Activated CD8-positive, alpha-beta memory T cell treated with anti-CD3 and anti-CD28 coated beads, Interleukin-2, amount 50 U/mL, for 1 hour (primary cell): ENCODE data around the gene PIP5KL1.

Experiments used
- DNase-seq: peaks from one replicate; pipeline ENCODE4 v3.0.0-alpha.2; 2020; ENCODE audit errors: extremely low read depth

The PIP5KL1 gene

DNA sequence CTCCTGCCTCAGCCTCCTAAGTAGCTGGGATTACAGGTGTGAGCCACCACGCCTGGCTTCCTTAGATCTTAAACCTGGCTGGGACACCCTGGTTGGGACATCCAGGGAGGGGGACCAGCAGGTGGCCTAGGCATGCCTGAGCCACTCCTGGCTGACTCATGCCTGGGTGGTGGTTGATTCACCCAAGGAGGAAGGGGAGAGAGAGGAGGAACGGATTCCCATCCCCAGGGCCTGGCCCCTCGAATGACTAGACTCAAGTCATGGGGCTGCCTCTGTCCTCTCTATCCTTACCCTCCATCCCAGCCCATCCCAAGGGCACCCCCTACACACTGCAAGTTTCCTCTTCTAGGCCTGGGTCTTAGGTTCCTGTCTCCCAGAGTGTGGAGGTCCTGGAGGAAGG, 37.5 kb upstream of the PIP5KL1 start:
- DNase-seq, result no peak

DNA sequence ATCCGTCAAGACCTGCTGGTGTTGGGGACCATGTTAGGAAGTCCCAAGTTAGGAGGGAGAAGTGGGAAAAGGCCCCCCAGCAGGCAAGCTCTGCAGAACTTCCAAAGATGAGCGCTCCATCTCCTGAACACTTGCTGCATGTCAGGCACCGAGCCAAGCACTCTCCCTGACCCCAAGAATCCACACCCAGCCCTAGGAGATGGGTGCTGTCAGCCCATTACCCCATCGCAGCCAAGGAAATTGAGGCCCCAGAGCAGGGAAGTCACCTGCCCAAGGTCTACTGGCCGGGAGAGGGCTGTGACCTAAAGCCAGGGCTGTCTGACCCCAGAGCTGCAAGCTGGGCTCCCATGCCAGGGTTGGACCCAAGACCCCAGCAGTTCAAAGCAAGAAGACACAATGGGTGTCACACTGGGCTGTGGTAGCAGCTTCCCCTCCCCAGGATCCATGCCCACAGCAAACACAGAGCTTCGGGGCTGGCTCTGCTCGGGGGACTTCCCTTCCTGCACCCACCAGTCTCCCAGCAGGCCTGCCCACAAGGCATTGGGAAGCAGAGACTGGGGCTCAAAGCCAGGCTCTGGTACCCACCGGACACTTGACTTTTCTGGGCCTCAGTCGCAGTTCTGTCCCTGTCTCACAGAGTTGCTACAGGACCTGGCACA, 36.7 kb upstream of the PIP5KL1 start:
- no peak for DNase-seq

DNA sequence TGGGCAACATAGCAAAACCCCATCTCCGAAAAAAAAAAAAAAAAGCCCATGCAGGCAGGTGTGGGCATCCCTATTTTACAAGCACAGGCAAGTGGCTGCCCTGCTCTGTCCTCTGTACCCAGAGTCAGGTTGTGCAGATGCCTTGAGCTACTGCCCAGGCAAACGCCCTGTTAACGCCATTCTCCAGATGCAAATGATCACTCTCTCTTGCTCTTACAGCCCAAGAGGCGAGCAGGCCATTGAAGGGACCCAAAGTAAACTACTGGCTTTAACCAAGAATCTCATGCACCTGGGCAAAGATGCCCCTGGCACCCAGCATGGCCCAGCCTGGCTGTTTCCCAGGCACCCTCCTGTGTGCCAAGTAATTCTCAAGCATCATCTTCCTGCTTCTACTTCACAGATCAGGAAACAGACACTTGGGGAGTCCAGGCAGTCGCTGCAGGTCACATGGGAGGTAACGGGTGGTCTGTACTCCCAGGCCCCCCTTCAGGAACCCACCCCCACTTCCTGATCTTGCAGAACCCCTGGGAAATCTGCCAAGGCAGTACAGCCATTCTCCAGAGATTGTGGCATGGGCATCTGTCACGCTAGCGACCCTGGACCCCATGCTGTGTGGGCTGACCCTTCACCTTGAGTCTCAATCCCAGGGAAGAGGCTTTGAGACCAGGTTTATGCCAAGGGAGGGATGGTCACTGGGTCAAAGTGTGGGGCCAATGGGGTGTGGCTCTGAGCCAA, 36.0 kb upstream of the PIP5KL1 start:
- DNase-seq, result no peak

DNA sequence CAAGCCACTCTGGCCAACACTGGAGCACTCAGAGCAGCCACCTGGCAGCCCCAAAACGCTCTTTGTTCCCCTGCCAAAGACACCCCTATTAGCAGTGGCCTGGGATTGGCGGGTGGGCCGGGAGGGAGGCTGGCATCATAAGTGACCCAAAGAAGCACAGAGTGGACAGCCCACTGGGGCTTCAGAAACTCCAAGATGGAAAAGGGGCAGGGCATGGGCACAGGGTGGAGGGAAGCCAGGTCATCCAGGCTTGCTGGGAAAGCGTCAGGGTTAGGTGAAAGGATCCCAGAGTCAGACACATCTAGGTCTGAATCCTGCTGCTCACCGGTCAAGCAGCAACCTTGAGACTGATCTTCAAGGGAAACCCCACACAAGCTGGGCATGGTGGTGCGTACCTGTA, 35.4 kb upstream of the PIP5KL1 start:
- no peak for DNase-seq

DNA sequence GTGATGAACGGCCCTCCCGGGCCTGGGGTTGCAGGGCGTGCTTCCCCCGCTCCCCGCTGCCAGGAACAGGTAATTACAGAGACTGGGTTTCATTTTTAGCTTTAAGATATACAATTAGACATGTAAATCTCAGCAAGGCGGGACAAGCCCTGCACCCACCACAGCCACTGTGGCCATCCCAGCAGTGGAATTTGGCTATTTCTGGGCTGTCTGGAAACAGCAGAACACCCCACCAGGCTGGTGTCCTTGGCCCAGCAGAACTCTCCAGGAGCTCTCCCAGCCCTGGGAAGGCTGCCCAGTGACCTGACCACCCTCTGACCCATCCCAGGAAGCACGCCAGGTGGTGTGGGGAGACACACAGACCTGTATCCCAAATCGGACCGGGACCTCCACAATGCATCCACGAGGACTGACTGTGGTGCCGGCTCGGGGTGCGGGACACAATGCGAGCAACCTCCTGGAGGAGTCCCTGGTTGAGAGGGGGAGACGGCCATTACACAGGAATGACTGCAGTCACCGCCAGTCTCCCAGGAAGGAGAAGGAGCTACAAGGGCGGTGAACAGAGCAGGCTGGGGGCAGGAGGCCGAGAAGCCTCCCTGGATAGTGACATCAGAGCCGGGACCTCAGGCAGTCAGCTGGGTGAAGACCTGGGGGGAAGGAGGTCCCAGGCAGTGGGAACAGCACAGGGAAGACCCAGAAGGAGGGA, 32.9 kb upstream of the PIP5KL1 start:
- DNase-seq, result no peak

DNA sequence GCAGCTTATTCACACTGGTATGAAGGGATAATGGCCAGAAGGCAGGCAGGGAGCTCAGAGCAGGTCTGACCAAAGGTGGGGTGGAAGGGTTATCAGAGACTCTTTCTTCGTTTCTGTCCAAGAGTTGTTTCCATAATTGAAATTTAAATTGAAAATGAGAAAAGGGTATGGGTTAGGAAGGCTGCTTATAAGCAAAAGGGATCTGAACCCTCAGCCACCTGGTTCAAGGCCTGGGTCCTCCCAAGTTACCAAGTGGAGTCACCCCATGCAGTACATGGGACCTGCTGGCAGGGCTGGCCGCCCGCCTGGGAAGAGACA, 32.4 kb upstream of the PIP5KL1 start:
- DNase-seq, result no peak

DNA sequence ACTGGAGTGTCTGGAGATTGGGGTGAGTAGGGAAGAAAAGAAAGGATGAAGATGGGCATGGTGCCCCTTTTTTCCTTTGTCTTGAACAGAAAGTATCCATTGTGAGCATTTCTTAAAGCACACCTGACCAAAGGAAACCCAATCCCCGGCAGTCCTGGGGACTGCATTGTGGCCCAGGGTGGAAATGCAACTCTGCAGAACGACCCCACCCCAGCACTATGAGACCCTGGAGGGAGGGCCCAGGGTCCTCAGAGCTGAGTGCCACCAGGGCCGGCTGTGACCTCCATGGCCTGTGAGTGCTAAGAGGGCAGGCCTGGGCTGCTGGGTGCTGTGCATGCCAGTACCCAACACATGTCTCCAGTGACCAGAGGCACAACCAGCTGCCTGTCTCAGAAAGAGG, 31.7 kb upstream of the PIP5KL1 start:
- no peak for DNase-seq

DNA sequence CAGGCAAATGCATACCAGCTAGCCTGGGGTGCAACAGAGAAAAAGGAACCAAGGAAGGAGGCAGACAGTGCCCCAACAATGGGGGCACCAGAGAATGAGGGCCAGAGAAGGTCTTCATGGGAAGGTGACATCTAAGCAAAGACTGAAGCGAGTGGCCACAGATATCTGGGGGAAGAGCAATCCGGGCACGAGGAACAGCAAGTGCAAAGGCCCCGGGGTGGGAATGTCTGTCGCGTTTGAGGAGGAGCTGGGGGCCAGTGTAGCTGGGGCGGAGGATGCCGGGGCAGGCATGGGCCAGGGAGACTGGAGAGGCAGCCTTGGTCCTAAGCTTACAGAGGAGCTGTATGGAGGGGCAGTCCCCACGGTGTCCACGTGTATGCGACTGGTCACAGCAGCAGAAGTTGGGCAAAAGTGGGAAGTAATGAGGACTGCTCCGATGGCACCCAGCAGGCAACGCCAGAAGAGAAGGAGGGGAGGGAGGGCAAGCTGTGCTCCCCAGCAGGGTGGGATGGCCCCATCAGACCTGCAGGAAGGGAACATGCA, 31.1 kb upstream of the PIP5KL1 start:
- no peak for DNase-seq

DNA sequence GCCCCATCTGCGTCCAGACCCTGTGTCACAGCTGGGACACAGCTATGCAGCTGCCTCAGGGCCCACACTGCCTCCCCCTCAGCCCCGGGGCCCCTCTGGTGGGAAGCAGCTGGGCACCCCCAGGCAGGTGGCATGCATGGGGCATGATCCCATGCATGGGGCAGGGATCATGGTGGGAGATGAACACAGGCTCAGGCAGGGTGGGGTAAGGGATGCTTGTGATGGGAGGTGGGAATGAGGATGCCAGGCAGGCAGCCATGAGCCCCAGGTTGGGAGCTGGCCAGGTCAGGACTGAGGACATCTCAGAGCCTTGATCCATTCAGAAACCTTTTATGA, 30.5 kb upstream of the PIP5KL1 start:
- no peak for DNase-seq

DNA sequence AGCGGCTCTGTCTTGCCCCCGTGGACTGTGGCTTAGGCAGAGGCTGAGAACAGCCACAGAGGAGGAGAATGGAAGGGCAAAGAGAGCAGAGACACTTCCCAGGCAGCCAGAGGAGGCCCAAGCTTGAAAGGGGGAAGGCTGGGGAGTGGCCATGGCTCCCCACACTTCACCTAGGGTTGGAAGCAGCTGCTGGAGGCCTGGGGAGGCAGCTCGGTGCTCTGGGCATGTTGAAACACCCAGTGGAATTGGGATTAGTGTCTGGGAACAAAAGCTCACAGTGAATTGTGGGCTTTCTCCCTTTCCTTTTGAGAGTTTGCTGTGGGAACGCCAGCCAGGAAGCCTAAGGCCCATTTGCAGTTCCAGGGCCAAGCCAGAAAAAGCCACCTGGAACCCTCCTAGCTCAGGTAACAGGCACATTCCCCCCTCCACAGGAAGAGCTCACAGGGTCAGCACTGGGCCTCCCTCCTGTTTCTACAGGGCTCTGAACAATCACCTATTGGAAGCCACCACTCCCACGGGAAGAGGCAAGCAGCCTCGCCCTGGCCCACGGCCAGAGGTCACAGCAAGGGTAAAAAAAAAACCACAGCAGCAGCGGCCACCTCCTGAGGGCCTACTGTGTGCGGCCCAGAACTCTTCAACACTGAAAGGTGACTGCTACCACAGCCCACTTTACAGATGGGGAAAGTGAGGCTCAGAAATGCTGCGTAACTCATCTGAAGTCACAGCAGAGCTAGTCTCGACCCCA, 30.0 kb upstream of the PIP5KL1 start:
- DNase-seq, result no peak

DNA sequence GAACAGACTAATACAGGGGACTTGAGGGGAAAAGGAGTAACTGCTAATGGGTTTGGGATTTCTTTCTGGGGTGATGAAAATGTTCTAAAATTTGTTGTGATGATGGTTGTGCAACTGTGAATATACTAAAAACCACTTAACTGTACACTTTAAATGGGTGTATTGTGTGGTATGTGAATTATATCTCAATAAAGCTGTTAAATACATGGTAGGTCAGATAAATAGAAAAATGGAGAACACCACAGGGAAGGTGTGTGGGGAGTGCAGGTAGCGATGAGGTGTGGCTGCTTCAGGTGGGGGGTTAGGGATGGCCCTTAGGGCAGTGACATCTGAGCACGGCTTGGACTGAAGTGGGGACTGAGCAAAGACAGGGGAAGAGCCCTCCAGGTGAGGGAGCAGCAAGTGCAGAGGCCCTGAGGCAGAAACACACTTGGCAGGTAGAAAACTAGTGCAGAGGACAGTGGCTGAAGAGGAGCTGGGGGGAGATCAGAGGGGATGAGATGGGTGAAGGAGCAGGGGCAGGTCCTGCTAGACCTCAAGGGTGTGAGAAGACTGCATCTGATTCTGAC, 29.3 kb upstream of the PIP5KL1 start:
- no peak for DNase-seq

DNA sequence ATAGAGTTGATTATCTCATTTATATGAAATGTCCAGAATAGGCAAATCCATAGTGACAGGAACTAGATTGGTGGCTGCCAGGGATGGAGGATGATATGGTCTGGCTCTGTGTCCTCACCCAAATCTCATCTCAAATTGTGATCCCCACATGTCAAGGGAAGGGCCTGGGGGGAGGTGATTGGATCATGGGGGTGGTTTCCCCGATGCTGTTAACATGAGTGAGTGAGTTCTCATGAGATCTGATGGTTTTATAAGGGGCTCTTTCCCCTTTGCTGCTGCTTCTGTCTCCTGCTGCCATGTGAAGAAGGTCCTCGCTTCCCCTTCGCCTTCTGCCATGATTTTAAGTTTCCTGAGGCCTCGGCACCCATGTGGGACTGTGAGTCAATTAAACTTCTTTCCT, 28.8 kb upstream of the PIP5KL1 start:
- no peak for DNase-seq

DNA sequence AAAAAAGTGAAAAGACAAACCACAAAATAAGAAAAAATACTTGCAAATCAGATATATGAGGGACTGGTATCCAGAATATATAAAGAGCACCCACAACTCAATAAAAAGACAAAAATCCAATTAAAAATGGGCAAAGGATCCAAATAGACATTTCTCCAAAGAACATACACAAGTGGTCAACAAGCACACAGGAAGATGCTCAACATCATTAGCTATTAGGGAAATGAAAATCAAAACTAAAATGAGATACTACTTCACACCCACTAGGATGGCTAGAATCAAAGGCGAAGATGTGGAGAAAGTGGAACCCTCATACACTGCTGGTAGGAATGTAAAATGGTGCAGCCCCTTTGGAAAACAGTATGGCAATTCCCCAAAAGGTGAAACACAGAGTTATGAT, 28.2 kb upstream of the PIP5KL1 start:
- no peak for DNase-seq

DNA sequence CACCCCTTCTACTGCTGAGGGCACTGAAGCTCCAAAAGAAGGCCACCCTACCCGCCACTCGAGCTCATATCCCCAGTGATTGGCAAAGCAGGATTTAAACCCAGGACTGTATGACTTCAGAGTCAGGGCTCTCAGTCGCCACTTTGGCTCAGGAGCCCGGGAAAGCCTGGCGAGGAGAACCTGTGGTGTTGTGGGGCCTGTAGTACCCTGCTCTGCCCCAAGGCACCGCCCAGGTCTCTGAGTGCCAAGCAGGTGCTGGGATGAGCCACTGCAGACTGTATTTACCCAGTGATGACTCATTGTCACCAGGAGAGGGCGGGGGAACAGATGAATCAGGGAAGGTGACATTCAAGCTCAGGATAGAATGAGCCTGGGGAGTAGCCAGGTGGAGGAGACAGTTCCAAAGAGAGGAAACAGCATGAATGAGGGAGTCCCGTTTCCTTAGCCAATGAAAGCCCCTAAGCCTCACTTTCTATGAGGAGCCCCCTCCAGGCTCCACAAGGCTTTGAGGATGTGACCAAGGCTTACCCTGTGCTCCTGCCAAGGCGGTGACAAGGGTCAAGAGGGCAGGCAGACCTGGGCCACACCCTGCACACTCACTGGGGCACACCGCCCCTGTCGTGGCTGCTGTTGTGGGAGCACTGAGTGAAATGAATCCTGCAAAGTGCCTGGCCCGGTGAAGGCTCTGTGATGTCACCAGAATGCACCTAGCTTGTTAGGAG, 24.9 kb upstream of the PIP5KL1 start:
- DNase-seq, result peak; percentile 79

DNA sequence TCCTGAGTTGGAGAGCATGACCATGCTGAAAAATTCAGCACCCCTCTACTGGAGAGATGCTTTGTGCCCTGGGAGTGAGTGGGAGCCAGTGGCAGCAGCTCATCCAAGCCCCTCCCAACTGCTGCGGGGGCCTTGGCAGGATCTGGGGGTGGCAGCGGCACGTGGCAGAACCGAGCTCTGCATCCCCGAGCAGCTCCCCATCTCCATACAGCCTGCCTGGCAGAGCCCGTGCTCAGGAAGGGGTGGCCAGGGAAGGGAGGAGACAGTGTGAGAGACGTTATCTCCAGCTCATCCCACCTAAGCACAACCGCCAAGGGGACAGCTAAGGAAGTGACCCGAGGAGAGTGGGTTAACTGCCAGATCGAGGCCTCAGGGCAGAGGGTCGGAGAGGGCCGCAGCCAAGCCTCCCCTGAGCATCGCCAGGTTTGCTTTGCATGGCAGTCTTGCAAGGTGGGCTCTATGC, 24.3 kb upstream of the PIP5KL1 start:
- no peak for DNase-seq

DNA sequence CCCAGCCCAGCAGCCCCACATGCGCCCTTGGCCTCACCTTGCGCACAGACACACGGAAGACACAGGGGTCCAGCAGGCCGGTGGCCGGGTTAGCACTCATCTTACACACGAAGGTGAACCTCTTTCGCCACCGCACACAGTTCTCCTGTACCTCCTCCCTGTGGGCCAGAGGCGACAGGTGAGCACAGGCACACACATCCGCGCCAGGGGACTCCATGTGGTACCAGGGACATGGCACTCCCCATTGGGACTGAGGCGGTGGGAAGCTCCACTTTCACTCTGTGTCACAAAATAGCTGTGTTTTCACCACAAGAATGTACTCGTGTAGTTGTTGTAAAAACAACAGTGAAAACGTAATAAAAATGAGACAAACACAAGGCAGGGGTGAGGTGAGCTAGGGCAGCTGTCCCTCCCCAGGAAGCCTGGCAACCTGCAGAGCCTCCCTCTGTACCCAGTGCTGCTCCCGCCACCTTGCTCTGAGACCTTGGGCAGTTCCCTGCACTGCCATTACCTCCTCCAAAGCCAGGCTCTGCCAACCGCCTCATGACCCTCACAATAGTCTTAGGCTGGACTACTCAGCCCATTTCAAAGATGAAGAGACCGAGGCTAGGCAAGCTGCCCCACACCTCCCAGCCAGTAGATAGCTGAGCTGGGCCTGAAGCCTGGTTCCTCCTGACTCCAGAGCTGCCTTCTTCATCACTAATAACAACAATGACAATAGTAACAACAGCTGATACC, 23.4 kb upstream of the PIP5KL1 start:
- no peak for DNase-seq

DNA sequence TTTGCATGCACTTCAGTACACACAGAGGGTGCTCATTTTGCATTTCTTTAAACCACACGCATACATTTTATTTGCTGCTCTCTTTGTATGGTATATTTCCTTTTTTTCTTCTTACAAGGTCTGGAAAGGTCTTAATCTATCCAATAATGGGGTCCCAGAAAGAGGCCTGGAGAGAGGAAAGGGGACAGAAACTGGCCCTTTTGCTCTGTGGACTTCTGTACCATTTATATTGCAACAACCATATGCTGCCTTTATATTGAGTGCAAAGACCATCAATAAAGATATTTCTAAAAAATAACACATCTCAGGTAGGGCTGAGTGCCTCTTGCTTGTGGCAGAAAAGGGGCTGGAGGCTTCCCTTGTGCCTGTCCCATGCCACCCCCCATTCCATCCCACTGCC, 22.6 kb upstream of the PIP5KL1 start:
- no peak for DNase-seq

DNA sequence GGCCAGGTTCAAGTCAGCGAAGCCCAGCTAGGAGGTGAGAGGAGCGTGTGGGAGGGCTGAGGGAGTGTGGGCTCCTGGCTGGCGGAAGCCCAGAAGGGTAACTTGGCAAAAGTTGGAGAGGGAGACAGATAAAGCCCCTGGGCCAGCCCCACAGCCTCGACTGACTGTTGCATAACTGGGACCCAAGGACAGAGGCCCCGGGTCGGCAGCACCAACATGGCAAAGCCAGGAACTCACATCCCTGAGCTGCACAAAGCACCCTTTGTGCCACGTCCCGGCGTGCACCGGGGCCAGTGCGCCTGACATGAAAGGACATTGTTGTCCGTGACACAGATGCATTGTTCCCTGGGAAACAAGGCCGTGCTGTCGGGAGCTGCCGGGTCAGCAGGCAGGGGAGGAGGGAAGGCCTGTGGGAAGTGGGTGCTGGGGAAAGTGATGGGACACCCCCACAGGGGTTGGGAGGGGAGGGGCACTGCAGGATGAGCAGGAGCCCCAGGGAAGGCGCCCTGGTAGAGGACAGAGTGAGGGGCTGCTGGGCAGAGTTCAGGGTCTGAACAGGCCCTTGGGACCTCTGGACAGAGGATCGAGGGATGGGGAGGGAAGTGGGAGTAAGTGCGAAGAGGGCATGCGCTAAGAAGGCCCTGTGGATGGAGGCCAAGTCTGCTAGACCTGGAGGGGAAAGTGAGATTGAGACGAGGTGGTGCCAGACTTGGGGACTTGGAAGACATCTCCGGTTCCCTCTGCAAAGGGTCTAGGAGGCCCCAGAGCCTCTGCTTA, 20.1 kb upstream of the PIP5KL1 start:
- DNase-seq, result no peak

DNA sequence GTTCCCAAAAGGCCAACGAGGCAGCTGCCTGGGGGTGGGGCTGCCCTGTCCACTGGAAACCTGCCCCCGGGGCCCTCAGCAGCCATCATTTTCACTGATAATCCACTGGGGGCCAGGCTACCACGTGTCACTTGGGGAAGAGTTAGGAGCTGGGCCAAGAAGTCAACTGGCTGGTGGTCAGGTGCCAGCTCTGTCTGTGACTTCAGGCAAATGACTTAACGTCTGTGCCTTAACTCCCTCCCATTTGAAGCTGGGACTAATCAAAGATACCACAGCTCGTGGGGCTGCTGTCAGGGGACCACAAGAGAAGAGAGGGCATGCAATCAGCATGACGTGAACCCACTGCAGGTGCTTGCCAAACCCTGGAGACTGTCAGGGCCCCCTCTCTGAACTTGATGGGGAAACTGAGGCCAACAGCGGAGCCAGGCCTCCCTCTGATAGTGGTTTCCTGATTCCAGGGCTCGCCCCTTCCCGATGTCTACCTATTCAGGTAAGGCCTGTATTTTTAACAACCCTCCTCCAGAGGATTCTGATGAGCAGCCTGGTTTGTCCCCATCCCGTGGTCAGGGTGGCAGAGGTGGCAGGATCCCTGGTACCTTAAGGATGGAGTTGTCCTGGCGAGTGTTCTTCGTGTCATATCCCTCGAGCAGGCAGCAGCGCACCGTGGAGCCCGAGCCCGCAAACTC, 19.4 kb upstream of the PIP5KL1 start:
- DNase-seq, result no peak
